GM10847 (cell line): ENCODE measurements around the gene THSD7A.

Experiments used
- POLR2A ChIP-seq: IDR thresholded peaks from 2 replicates; pipeline ENCODE4 v1.6.1; 2011; ENCODE audit not compliant: insufficient read length; ENCODE audit errors: extremely low read depth

THSD7A gene

DNA sequence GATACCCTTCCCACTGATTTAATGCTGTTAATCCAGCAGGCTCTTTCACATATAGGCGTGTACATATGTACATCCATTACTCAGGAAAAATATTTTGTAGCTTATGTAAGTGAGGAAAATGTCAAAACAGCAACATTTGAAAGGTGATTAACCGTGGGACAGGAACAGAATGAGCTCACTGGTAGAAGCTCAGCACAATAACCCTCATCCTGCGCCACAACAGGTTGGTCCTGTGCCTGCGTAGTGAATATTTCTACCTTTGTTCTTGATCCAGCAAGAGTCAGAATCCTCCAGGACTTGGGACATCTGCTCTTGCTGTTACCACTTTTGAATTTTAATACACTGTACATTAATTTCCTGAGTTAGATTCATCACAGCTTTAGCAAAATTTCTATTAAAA is 359.4 kb downstream of the THSD7A start:
- TF ChIP-seq POLR2A = no peak

- TF ChIP-seq POLR2A = no peak
These were observed 360.7 kb downstream of the THSD7A start for GRCh38 chr7:11471255-11471654.

DNA sequence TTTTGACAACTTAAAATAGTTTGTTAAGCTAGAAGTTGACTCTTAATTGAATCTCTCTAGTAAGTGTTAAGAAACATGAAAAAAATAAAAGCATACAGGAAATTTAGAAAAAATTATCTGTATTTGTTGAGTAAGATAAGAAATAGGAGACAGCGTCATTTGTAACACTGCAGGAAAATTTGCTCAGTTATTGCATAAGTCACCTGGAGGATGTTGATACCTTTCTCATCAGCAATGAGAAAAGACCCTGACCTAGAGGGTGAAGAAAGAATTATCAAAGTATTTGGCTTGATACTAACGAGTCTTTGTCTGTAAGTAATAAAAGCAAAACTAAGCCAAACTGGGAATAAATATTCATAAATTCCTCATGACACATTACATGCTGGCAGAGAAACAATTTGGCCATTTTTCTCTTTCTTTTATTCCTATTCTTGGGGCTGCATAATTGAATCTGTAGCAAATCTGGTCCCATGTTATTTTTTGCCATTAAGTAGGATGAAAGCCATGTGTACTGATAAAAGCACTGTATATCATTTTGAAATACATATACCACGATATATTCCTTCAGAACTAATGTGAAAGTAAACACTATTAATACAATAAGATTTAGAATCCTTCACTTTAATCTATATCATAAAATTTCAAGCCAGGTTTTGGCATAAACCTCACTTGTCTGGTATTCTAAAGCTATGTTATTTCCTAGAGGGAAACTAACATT is 362.8 kb downstream of the THSD7A start:
- no peak for TF ChIP-seq POLR2A

GRCh38 chr7:11466517-11467105 is 365.4 kb downstream of the THSD7A start:
- no peak for TF ChIP-seq POLR2A

DNA sequence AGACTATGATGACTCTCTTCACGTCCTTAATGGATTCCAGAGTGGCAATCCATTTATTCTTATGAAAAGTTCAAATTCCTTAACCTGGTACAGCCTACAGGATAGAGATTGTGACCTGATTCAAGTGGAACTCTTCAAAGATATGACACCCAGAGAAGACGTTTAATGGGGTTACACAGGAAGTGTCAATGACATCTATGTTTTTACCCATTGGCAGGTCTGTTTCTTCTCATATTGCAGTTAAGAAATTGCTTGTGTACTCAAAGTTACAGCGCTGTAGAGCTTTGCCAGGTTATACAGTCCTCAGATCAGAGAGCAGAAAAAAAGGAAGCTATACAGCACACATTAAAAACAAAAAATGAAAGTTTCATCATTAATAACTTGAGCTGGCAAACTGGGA is 367.4 kb downstream of the THSD7A start:
- TF ChIP-seq POLR2A = no peak

- no peak for TF ChIP-seq POLR2A
These were observed 370.1 kb downstream of the THSD7A start for GRCh38 chr7:11461946-11462345.

GRCh38 chr7:11458736-11459483 is 373.1 kb downstream of the THSD7A start:
- TF ChIP-seq POLR2A = no peak

DNA sequence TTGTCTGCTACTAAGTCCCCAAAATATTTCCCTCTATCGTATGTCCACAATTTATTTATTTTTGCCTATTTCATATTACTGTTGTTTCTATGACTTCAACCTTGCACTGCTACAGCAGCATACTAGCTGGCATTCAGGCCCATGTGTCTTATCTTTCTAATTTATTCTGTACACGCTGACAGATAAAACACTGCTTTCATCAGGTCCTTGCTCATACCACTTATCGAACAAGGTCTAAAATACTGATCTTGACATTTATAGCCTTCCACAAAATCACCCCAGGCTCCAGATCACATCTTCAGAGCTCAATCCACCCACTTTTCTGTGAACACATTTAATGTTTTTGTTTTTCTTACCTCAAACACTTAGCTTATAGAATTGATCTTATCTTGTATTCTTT is 374.6 kb downstream of the THSD7A start:
- no peak for TF ChIP-seq POLR2A

DNA sequence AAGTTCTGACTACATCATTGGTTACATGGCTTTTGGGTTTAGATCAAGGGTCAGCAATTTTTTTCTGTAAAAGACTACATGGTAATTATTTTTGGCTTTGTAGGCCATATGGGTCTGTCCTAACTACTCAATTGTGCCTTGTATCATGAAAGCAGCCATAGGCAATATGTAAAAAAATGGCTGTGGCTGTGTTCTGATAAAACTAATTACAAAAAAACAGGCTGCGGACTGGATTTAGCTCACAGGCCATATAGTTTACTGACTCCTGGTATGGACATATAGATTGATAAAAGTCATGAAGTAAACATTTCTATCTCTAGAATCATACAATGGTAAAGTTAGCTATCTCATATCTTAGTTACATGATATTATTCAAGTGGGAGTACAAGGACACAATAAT is 375.4 kb downstream of the THSD7A start:
- TF ChIP-seq POLR2A = no peak

DNA sequence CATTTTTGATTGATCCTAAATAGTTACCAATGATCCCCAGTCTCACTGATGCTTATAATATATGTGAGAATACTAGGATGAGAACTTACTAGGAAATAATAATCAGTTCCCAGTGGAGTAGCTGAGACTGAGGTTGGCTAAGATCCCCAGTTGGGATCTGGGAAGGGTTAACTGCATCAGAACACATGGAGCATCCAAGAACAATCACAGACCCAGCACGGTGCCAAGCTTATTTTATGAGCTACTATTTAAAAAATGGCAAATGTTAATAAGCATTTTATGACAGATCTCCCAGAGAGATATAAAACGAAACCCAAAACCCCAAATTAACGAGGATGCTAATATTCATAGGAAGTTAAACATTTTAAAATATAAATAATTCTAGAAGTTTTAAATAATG is 379.5 kb downstream of the THSD7A start:
- no peak for TF ChIP-seq POLR2A

DNA sequence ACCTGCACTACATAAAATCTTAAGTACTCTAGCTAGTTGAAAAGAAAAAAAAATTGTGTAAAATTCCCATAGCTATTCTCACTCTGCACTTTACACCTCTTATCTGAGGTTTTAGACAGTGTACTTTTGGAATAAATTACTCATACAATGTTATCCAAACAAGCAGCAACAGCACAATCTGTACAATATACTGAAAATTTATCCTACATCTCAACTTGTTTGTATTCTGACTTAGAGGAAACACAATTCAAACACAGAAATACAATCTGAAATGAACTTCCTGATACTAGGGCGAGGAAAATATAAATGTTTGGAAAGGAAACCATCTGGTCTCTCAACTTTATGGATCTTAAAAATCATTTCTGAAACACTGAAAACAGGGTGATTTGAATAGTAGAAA is 381.7 kb downstream of the THSD7A start:
- no peak for TF ChIP-seq POLR2A

GRCh38 chr7:11449316-11449715 is 382.7 kb downstream of the THSD7A start:
- no peak for TF ChIP-seq POLR2A

DNA sequence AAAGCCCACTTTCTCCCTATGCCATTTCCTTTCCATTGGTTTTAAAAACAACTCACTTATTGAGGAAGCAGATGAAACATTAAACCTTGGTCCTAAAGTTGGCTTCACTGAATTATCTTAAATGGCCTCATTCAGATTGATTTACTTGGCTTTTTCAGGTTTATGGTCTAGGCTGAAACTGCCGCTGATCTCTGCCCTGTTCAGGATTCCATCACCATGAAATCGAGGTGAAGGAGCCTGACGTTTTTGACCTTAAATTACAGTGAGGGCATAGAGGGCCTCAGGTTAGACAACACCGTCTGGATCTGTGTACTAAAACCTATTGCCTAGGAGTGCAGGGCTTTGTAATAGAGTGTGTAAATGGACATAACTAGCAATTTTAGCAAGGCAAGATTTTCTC is 383.7 kb downstream of the THSD7A start:
- no peak for TF ChIP-seq POLR2A

- TF ChIP-seq POLR2A = no peak
These were observed 384.9 kb downstream of the THSD7A start for GRCh38 chr7:11447106-11447505.

DNA sequence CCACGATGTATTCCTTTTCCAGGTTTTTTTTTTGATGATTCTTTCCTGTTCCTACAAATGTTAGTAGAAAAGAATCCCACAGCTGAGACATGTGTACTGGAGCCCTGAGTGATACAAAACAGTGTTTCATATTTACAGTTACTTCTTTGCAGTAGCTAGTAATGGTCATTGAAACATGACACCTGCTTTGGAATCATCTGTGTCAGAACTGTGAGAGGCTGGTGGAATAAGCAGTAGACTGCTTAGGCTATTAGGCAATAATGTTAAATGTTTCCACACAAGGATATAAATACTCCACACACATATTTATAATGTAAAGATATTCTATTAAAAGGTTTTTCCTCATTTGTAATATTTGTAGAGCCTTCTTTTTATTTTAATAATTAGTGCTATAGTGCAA is 394.0 kb downstream of the THSD7A start:
- TF ChIP-seq POLR2A = no peak

DNA sequence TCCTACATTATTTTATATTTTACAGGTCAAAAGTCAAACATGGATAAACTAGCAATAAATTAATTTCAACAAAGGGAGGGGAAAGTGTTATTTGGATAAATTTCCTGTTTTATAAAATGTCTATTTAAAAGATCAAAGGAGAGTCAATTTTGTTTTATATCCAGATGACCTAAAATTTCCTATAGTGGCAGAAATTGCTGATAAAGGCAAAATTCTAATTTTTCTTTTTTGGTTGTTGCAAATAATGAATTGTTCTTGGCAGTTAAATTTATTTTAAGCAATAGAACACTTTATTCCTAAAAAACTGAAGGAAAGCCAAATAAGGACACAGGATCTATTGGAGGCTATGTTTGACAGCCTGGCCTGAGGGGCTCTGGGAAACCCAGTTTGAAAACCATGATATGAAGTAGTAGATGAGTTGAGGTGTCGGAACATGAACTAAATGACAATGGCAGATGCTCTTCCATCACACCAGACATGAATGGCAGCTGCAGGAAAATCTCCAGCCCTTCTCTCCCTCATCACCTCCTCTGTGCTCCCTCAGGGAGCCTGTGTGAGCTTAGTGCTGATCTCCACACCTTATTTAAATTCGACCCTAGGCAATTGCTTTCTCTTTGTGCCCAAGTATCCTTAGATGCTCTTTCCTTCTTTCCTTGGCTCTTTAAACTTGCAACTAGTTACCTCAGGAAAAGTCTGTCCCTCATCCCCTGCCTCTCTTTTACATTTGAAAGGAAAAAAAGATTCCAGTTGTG is 395.0 kb downstream of the THSD7A start:
- no peak for TF ChIP-seq POLR2A

DNA sequence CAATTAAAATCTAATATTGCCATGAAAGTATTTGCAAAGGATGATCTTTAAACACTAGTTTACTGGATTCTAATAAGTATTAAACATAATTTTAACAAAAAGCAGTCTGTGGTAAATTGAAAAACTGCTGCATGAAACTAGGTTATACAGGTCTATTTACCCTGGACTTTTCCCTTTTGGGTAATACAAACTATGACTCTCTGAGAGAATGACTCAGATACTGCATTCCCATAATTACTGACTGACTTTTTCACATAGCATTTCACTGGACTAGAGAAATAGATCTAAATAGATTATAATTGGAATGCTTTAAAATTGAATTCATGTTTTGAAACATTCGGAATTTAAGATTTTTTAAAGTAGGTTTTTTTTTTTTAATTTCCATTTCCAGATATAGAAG is 395.7 kb downstream of the THSD7A start:
- TF ChIP-seq POLR2A = no peak
